NT2/D1 (cell line): ENCODE results near the gene GPR15.

Source experiments
- DNase-seq: peaks from one replicate; pipeline ENCODE4 v3.0.0-alpha.2; 2011; ENCODE audit warnings: low read depth, low spot score
- H3K27me3 ChIP-seq: 2 replicates; pipeline ENCODE4 v1.6.0; 2011; ENCODE audit warnings: mild to moderate bottlenecking; ENCODE audit not compliant: insufficient read length, insufficient read depth
- H3K36me3 ChIP-seq: 2 replicates; pipeline ENCODE4 v1.6.1; 2011; ENCODE audit warnings: mild to moderate bottlenecking, low read length, mixed read lengths; ENCODE audit not compliant: insufficient read depth, insufficient read length
- H3K4me1 ChIP-seq: 2 replicates; pipeline ENCODE4 v1.5.1; 2011; ENCODE audit not compliant: insufficient read depth, insufficient read length
- H3K4me3 ChIP-seq: 2 replicates; pipeline ENCODE4 v1.5.1; 2011; ENCODE audit warnings: low read depth; ENCODE audit not compliant: insufficient read length
- H3K9ac ChIP-seq: 2 replicates; pipeline ENCODE4 v1.6.0; 2011; ENCODE audit warnings: low read depth; ENCODE audit not compliant: insufficient read length
- H3K9me3 ChIP-seq: 2 replicates; pipeline ENCODE4 v1.5.1; 2011; ENCODE audit warnings: mild to moderate bottlenecking, low read length; ENCODE audit not compliant: insufficient read depth
- SUZ12 ChIP-seq: IDR thresholded peaks from 2 replicates; pipeline ENCODE4 v1.6.1; 2011; ENCODE audit not compliant: insufficient read length, insufficient read depth; ENCODE audit errors: extremely low read depth
- YY1 ChIP-seq: IDR thresholded peaks from 2 replicates; pipeline ENCODE4 v1.6.1; 2011; ENCODE audit not compliant: insufficient read length, insufficient read depth
- ZNF274 ChIP-seq: IDR thresholded peaks from 2 replicates; pipeline ENCODE4 v1.6.1; 2011; ENCODE audit warnings: mild to moderate bottlenecking, low read depth, low read length

The GPR15 gene

DNA sequence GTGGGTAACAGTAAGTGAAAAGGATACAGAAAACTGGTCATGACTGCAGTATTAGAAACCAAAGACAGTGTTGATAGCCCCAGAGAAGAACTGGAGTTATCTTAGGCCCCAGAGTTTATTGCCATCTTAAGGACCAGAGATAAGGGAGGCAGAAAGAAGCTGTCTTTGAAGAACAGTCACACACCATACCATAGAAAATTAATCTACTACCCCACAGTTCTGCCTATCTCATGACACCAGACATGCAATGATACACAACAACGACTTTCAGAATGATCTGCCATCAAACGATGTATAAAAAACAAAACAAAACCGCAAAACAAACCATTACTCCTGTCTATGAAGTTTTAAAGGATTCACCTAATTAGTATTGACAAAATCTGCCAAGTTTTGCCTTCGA, 52.0 kb downstream of the GPR15 start:
- Histone ChIP-seq H3K9ac (no peak overlapping the region), H3K4me1 (no peaks in the 10 kb centered on the region), H3K36me3 (peaks cover 71% of the 10 kb centered on the region), H3K9me3 (no peaks in the 10 kb centered on the region), H3K4me3 (no peak overlapping the region), H3K27me3 (no peaks in the 10 kb centered on the region)
- no peak for DNase-seq
- TF ChIP-seq SUZ12 = no peak
- no peak for TF ChIP-seq YY1
- TF ChIP-seq ZNF274 = no peak
